ENCODE data around the gene ORC2. TPM values are rescaled to one million over a fixed set of nuclear protein-coding genes. Genes with fewer than 3 reads are reported as not detected.

ORC2 gene
- polyA plus RNA-seq, 1 of the 3 experiments (the other 2 are of a cell fraction) = 3.9 TPM

DNA sequence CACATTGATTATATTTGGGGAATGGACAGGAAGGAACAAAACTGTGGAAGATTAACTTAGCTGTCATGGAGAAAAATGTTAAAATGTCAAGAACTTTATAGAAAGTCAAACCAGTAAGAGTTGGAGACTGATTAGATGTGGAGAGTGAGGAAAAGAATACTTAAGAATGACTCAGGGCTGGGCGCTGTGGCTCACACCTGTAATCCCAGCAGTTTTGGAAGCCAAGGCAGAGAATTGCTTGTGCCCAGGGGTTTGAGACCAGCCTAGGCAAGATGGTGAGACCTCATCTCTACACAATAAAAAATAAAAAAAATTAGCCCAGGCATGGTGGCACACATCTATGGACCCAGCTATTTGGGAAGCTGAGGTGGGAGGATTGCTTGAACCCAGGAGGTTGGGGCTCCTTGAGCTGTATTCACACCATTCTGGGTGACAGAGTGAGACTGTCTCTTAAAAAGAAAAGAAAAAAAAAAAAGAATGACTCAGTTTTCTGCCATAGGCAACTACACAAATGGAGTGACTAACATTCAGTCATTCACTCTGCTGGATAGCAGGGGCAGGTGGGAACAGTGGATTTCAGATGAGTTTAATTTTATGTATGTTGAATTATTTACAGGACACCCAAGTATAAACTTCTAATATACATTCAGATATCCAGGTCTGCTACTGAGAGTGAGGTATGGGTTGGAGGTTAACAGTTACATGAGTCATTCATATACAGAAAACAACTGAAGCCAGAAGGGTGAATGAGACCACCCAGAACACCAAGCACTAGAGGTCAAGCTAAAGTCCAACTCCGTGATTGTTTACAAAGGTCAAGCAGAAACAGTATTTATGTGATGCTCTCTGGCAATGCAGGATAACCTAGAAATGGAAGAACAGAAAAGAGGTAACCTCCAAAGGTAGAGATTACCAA, 33.9 kb downstream of the ORC2 start:
- Histone ChIP-seq H3K79me2 (ENCODE audit: insufficient read depth) (no peaks in the 10 kb centered on the region), H3K9ac (no peak overlapping the region), H3K4me3 (ENCODE audit: low read depth in 2 of 2, low read length in 1 of 2) (no peak overlapping the region), H3K4me1 (ENCODE audit: control insufficient read depth in 1 of 2, insufficient read depth in 2 of 2, low read depth in 1 of 2, low read length in 1 of 2) (0 out of 4 replicates have a peak, but pooled peaks cover 0 to 7% of the 10 kb centered on the region in 2 experiments), H3K9me3 (no peaks in the 10 kb centered on the region), H3K9me2 (no peaks in the 10 kb centered on the region), H3K27ac (ENCODE audit: low read depth in 2 of 2, low read length in 1 of 2) (no peak overlapping the region), H3K27me3 (ENCODE audit: insufficient read depth) (no peaks in the 10 kb centered on the region), H3K36me3 (replicated peaks in 1 of 2; ENCODE audit: control insufficient read depth in 1 of 2, insufficient read depth in 2 of 2, low read length in 1 of 2) (peaks cover 47 to 62% of the 10 kb centered on the region in 2 experiments), H2AFZ (ENCODE audit: low read depth) (no peak overlapping the region), H4K20me1 (ENCODE audit: insufficient read depth) (no peaks in the 10 kb centered on the region), H3F3A (replicated peaks; ENCODE audit: insufficient read depth) (peaks cover 25% of the 10 kb centered on the region), H3K4me2 (no peak overlapping the region)
- ChIA-PET POLR2A (interaction anchor here (0.6 kb wide), 1 partner anchor 9 kb away, joined by 3 read pairs; no protein-coding TSS in a partner anchor), CTCF (interaction anchor here (0.7 kb wide), 1 partner anchor 24 kb away, joined by 4 read pairs; no protein-coding TSS in a partner anchor)
- TF ChIP-seq RCOR1 (IDR thresholded peaks at IDR 0.05; ENCODE audit: low read length) (no peak), GATA2 (CRISPR knock-in tag; IDR thresholded peaks at IDR 0.05) (no peak), FOSL2 (IDR thresholded peaks at IDR 0.05; ENCODE audit: borderline replicate concordance, low read depth) (no peak), CHD2 (IDR thresholded peaks at IDR 0.05; ENCODE audit: low read length, partially characterized antibody) (no peak), TEAD4 (IDR thresholded peaks at IDR 0.05; ENCODE audit: borderline replicate concordance, insufficient read depth) (no peak), NRF1 (IDR thresholded peaks at IDR 0.05; ENCODE audit: low read depth, low read length) (no peak), GABPA (IDR thresholded peaks at IDR 0.05; ENCODE audit: low read depth) (no peak), FOXM1 (IDR thresholded peaks at IDR 0.05; ENCODE audit: low read depth) (no peak), RXRA (IDR thresholded peaks at IDR 0.05; ENCODE audit: borderline replicate concordance, low read depth) (no peak), SMC3 (IDR thresholded peaks at IDR 0.05; ENCODE audit: low read depth, low read length) (no peak), YY1 (IDR thresholded peaks at IDR 0.05; ENCODE audit: low read depth) (no peak), TAF1 (IDR thresholded peaks at IDR 0.05; ENCODE audit: borderline replicate concordance, low read depth, low read length) (no peak), JUND (IDR thresholded peaks at IDR 0.05) (no peak)
- 92% methylated on average over 2 of the region's 2 CpGs for WGBS (ENCODE audit: low lambda C conversion rate)
- no peak for DNase-seq

DNA sequence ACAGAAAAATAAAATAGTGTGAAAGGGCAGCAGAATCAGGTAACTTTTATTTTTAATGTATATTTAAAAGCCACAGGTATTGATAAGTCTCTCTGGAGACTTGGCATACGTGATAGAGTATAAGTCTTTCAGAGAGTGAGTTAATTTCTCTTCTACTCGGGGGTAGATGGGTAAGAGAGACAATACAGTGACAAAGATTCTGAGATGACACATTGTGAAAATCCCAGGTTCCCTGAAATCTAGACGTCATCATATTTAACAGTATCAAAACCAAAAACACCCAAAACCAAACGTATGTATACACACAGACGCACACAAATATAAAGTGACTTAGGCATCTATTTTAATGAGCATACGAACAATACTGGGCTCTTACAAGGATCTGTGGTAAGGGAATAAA, 41.0 kb downstream of the ORC2 start:
- Histone ChIP-seq H3K36me3 (replicated peaks in 1 of 2; ENCODE audit: control insufficient read depth in 1 of 2, insufficient read depth in 2 of 2, low read length in 1 of 2) (peaks cover 60 to 66% of the 10 kb centered on the region in 2 experiments), H3K27me3 (ENCODE audit: insufficient read depth) (no peaks in the 10 kb centered on the region), H2AFZ (ENCODE audit: low read depth) (no peak overlapping the region), H3K27ac (ENCODE audit: low read depth in 2 of 2, low read length in 1 of 2) (no peak overlapping the region), H3K9me2 (no peaks in the 10 kb centered on the region), H3K79me2 (ENCODE audit: insufficient read depth) (no peaks in the 10 kb centered on the region), H3F3A (replicated peaks; ENCODE audit: insufficient read depth) (peaks cover 13% of the 10 kb centered on the region), H4K20me1 (ENCODE audit: insufficient read depth) (no peaks in the 10 kb centered on the region), H3K9ac (no peak overlapping the region), H3K9me3 (no peaks in the 10 kb centered on the region), H3K4me3 (ENCODE audit: low read depth in 2 of 2, low read length in 1 of 2) (no peak overlapping the region), H3K4me2 (no peak overlapping the region), H3K4me1 (ENCODE audit: control insufficient read depth in 1 of 2, insufficient read depth in 2 of 2, low read depth in 1 of 2, low read length in 1 of 2) (no peaks in the 10 kb centered on the region)
- DNase-seq = no peak
- WGBS (ENCODE audit: low lambda C conversion rate) = 93% methylated on average over 6 of the region's 6 CpGs
- CTCF ChIA-PET = interaction anchor here (1.7 kb wide), 1 partner anchor 236 kb away, joined by 5 read pairs; no protein-coding TSS in a partner anchor
- TF ChIP-seq, protein P1, sequence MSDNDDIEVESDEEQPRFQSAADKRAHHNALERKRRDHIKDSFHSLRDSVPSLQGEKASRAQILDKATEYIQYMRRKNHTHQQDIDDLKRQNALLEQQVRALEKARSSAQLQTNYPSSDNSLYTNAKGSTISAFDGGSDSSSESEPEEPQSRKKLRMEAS (IDR thresholded peaks at IDR 0.05; ENCODE audit: low read depth) = no peak
- TF ChIP-seq SIN3A (IDR thresholded peaks at IDR 0.05; ENCODE audit: borderline replicate concordance, low read depth, low read length) = no peak
- TF ChIP-seq USF1 (IDR thresholded peaks at IDR 0.05; ENCODE audit: borderline replicate concordance, low read depth) = no peak
- TF ChIP-seq GABPA (IDR thresholded peaks at IDR 0.05; ENCODE audit: low read depth) = no peak
- TF ChIP-seq GATA2 (CRISPR knock-in tag; IDR thresholded peaks at IDR 0.05) = no peak
- TF ChIP-seq NFIC (IDR thresholded peaks at IDR 0.05; ENCODE audit: borderline replicate concordance) = no peak
- TF ChIP-seq, protein P2, sequence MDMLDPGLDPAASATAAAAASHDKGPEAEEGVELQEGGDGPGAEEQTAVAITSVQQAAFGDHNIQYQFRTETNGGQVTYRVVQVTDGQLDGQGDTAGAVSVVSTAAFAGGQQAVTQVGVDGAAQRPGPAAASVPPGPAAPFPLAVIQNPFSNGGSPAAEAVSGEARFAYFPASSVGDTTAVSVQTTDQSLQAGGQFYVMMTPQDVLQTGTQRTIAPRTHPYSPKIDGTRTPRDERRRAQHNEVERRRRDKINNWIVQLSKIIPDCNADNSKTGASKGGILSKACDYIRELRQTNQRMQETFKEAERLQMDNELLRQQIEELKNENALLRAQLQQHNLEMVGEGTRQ (IDR thresholded peaks at IDR 0.05; ENCODE audit: borderline replicate concordance, low read depth, low read length) = no peak
- no peak for TF ChIP-seq RCOR1 (IDR thresholded peaks at IDR 0.05; ENCODE audit: low read length)
- TF ChIP-seq EZH2phosphoT487 (IDR thresholded peaks at IDR 0.05; ENCODE audit: borderline replicate concordance, low read depth) = no peak
- no peak for TF ChIP-seq FOSL2 (IDR thresholded peaks at IDR 0.05; ENCODE audit: borderline replicate concordance, low read depth)
- TF ChIP-seq POLR2AphosphoS5 (IDR thresholded peaks at IDR 0.05; ENCODE audit: low read depth, low read length) = no peak
- no peak for TF ChIP-seq RAD21 (IDR thresholded peaks at IDR 0.05; ENCODE audit: low read length)
- TF ChIP-seq YY1 (IDR thresholded peaks at IDR 0.05; ENCODE audit: low read depth) = no peak
- POLR2A ChIA-PET = no interaction called here

Measured in SK-N-SH (cell line).